Measurements from ENCODE around the gene RAD51B.

- TF ChIP-seq CTCF (IDR thresholded peaks at IDR 0.05) (no peak), POLR2A (IDR thresholded peaks at IDR 0.05) (no peak), EP300 (IDR thresholded peaks at IDR 0.05) (no peak)
Measured at GRCh38 chr14:68539241-68539737, 719.7 kb downstream of the RAD51B start.
